Neural crest cell (in vitro differentiated cells): ENCODE measurements around the gene SLX4. TPM values are rescaled to one million over a fixed set of nuclear protein-coding genes. Genes with fewer than 3 reads are reported as not detected.

ENCODE experiments used
- DNase-seq: peaks from one replicate; pipeline ENCODE4 v3.0.0; 2021; ENCODE audit warnings: low read depth, mixed read lengths, low spot score
- H3K27ac Mint-ChIP-seq: one replicate; pipeline ENCODE4 v1.8.0; 2021; ENCODE audit warnings: mild to moderate bottlenecking, mixed read lengths; ENCODE audit not compliant: unreplicated experiment
- H3K27me3 Mint-ChIP-seq: 2 replicates; pipeline ENCODE4 v1.8.0; 2021; ENCODE audit warnings: low read depth, mild to moderate bottlenecking, mixed read lengths
- H3K36me3 Mint-ChIP-seq: 2 replicates; pipeline ENCODE4 v1.8.0; 2021; ENCODE audit warnings: low read depth, mild to moderate bottlenecking, mixed read lengths
- H3K4me1 Mint-ChIP-seq: 2 replicates; pipeline ENCODE4 v1.8.0; 2021; ENCODE audit warnings: mixed read lengths
- H3K4me3 Mint-ChIP-seq: one replicate; pipeline ENCODE4 v1.8.0; 2021; ENCODE audit warnings: mild to moderate bottlenecking, mixed read lengths
- H3K9me3 Mint-ChIP-seq: 2 replicates; pipeline ENCODE4 v1.8.0; 2021; ENCODE audit warnings: mixed read lengths
- total RNA-seq: library from RNA; stranded (reverse); gene quantifications from 2 replicates; pipeline ENCODE4 v1.2.1, GENCODE V29; 2021
- TF ChIP-seq, protein P1 (sequence below): fragments of 200-600 bp; sonication (generic); conservative IDR thresholded peaks from 2 replicates; pipeline ENCODE4 v1.5.0; 2021; ENCODE audit warnings: antibody characterized with exemption, mild to moderate bottlenecking

The SLX4 gene
- total RNA-seq, 1 donor from 2014 or later: 17.7 TPM

DNA sequence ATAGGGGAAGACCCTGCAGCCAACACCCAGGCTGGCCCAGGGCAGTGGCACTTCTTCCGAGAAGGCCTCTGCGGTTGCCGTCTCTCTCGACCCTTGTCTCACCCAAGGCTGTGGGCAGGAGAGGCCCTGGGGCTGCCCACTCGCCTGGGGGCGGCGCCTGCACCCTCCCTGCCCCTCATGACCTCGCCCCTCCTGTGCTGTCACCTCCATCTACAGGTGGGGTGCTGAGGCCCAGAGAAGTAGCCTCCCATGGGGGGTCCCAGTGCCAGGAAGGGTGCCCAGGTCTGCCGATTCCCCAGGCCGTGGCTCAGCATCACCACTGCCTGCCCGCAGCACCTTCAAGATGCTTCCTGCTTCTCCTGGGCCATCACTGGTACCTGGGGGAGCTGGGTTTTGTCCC, 35.2 kb downstream of the SLX4 start:
- TF ChIP-seq, protein P1, sequence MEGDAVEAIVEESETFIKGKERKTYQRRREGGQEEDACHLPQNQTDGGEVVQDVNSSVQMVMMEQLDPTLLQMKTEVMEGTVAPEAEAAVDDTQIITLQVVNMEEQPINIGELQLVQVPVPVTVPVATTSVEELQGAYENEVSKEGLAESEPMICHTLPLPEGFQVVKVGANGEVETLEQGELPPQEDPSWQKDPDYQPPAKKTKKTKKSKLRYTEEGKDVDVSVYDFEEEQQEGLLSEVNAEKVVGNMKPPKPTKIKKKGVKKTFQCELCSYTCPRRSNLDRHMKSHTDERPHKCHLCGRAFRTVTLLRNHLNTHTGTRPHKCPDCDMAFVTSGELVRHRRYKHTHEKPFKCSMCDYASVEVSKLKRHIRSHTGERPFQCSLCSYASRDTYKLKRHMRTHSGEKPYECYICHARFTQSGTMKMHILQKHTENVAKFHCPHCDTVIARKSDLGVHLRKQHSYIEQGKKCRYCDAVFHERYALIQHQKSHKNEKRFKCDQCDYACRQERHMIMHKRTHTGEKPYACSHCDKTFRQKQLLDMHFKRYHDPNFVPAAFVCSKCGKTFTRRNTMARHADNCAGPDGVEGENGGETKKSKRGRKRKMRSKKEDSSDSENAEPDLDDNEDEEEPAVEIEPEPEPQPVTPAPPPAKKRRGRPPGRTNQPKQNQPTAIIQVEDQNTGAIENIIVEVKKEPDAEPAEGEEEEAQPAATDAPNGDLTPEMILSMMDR: no peak
- Mint-ChIP-seq H3K27ac (no peak overlapping the region), H3K9me3 (no peaks in the 10 kb centered on the region), H3K36me3 (no peaks in the 10 kb centered on the region), H3K4me3 (no peak overlapping the region), H3K27me3 (no peaks in the 10 kb centered on the region), H3K4me1 (peaks cover 13% of the 10 kb centered on the region)
- no peak for DNase-seq

DNA sequence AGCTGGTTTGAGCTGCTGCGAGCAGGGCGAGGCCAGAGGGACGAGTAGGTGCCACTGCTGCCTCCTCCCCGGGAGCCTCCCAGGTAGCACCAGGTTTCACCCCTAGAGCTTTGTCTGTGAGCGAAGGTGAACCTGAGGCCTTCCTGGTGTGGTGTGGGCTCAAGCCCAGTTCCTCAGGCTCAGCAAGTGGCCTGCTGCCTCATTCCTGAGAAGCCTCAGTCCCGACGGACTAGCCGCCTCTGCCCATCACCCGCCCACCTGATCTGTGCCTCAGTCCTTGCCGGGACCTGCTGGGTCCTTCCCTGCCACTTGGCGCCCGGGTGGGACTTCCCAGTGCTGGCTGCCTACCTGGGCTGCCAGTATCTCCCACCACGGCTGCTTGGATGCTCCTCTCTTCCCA, 35.9 kb downstream of the SLX4 start:
- DNase-seq: no peak
- TF ChIP-seq, protein P1: no peak
- Mint-ChIP-seq H3K36me3 (peaks cover 2% of the 10 kb centered on the region), H3K4me1 (peaks cover 13% of the 10 kb centered on the region), H3K4me3 (no peak overlapping the region), H3K27ac (no peak overlapping the region), H3K9me3 (peaks cover 2% of the 10 kb centered on the region), H3K27me3 (no peaks in the 10 kb centered on the region)

DNA sequence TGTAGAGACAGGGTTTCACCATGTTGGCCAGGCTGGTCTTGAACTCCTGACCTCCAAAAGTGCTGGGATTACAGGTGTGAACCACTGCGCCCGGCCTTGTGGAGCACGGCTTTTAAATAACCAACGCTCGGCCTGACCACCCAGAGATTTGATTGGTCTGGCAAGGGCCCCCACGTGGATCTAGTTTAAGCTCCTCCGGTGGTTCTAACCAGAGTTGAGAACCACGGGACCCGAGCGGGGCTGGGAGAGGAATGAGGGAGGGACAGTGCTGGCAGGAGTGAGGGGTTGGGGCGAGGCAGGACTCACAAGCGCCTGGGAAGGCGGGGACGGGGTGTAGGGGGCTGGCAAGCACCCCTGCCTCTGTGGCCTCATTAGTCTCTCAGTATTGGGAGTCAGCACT, 37.2 kb downstream of the SLX4 start:
- peaks cover 6% of the 10 kb centered on the region for H3K4me1 Mint-ChIP-seq
- TF ChIP-seq, protein P1: no peak
- H3K27me3 Mint-ChIP-seq: no peaks in the 10 kb centered on the region
- no peak for DNase-seq
- no peak overlapping the region for H3K4me3 Mint-ChIP-seq
- H3K27ac Mint-ChIP-seq: no peak overlapping the region
- H3K9me3 Mint-ChIP-seq: peaks cover 6% of the 10 kb centered on the region
- peaks cover 5% of the 10 kb centered on the region for H3K36me3 Mint-ChIP-seq

DNA sequence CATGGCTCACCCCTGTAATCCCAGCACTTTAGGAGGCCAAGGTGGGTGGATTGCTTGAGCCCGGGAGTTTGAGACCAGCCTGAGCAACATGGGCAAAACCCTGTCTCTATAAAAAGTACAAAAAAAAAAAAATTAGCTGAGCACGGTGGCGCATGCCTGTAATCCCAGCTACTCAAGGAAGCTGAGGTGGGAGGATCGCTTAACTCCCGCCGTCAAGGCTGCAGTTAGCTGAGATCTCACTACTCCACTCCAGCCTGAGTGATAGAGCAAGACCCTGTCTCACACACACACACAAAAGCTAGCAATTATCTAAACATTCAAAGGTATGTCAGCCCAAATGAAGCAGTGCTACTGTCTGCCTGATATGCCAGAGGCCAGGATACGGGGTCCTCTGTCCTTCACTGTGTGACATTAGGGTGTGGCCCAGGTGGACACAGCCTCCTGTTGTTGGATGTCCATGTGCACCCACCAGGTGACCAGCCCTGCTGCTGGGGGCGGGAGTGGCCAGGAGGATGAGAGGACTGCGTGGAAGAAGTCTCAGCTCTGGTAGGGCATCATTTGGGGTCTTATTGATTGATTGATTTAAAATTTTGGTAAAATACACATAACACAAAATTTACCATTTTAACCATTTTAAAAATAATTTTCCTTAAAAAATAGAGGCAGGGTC, 38.1 kb downstream of the SLX4 start:
- Mint-ChIP-seq H3K27me3 (no peaks in the 10 kb centered on the region), H3K4me3 (no peak overlapping the region), H3K27ac (no peak overlapping the region), H3K4me1 (peaks cover 2% of the 10 kb centered on the region), H3K36me3 (peaks cover 5% of the 10 kb centered on the region), H3K9me3 (peaks cover 6% of the 10 kb centered on the region)
- DNase-seq: no peak
- TF ChIP-seq, protein P1: no peak

DNA sequence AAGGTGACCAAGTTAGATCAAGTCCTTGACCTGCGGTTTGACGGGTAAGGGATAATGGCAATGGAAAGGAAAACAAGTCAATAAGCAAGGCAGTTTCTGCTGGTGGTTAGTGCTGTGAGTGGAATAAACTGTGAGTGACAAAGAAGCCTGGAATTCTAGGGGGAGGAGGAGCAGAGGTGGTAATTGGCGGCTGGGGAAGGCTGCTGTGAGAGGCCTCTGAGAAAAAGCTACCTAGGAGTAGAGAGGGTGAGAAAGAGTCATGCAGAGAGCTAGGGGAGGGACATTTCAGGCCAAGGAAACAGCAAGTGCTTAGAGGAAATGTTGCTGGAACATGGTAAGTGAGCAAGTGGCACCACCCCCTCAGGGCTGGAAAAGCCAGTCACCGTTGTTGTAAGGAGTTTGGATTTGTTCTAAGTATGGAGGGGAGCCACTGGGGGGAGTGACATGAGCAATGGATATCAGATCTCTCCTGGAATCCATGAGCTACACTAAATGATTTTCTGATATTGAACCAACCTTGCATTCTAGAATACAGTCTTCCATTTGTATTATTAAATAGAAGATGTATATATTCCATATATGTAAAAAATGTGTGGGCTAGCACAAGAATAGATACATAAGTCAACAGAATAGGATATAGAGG, 40.9 kb downstream of the SLX4 start:
- peaks cover 6% of the 10 kb centered on the region for H3K9me3 Mint-ChIP-seq
- H3K4me3 Mint-ChIP-seq: no peak overlapping the region
- H3K36me3 Mint-ChIP-seq: peaks cover 5% of the 10 kb centered on the region
- TF ChIP-seq, protein P1: no peak
- H3K27ac Mint-ChIP-seq: no peak overlapping the region
- H3K27me3 Mint-ChIP-seq: no peaks in the 10 kb centered on the region
- H3K4me1 Mint-ChIP-seq: no peaks in the 10 kb centered on the region
- no peak for DNase-seq
